Breast epithelium (tissue), 4 donors: ENCODE measurements around the gene SSTR1. TPM values are rescaled to one million over a fixed set of nuclear protein-coding genes. Genes with fewer than 3 reads are reported as not detected.

ENCODE experiments used
- DNase-seq, 2 donors: peaks; one replicate each; pipeline ENCODE4 v3.0.0-alpha.2; 2019; ENCODE audit warnings: low spot score in 2 of 2
- H3K27ac ChIP-seq, 2 donors: fragments of 200-600 bp; sonication (generic) in 1 of 2; one replicate each; pipeline ENCODE4 v1.5.1; 2016 to 2019; ENCODE audit warnings: mild to moderate bottlenecking in 1 of 2
- H3K27me3 ChIP-seq, 2 donors: fragments of 200-600 bp; sonication (generic) in 1 of 2; one replicate each; pipeline versions ENCODE4 v1.5.1 to v1.6.0; 2017 to 2019; ENCODE audit warnings: control low read depth in 1 of 2, mild to moderate bottlenecking in 1 of 2
- H3K36me3 ChIP-seq: fragments of 200-600 bp; one replicate; pipeline ENCODE4 v1.5.1; 2019
- H3K4me1 ChIP-seq, 2 donors: fragments of 200-600 bp; sonication (generic); one replicate each; pipeline ENCODE4 v1.5.1; 2016 to 2019; ENCODE audit warnings: control low read depth in 1 of 2
- H3K4me3 ChIP-seq, 3 donors: fragments of 200-600 bp; sonication (generic); 1 replicate in 2 of 3; 2 replicates in 1 of 3; pipeline ENCODE4 v1.5.1; 2016 to 2019; ENCODE audit warnings: mild to moderate bottlenecking in 3 of 3, moderate library complexity in 2 of 3
- H3K9me3 ChIP-seq, 2 donors: fragments of 200-600 bp; sonication (generic) in 1 of 2; one replicate each; pipeline ENCODE4 v1.5.1; 2016 to 2019; ENCODE audit warnings: control low read depth in 1 of 2
- CTCF ChIP-seq, 3 donors: fragments of 450-650 bp; IDR thresholded peaks; one replicate each; pipeline ENCODE4 v1.5.1; 2016 to 2017; ENCODE audit warnings: antibody characterized with exemption in 3 of 3, mild to moderate bottlenecking in 3 of 3, moderate library complexity in 3 of 3
- POLR2A ChIP-seq: fragments of 450-650 bp; IDR thresholded peaks from one replicate; pipeline ENCODE4 v1.6.1; 2016; ENCODE audit warnings: antibody characterized with exemption, mild to moderate bottlenecking, moderate library complexity
- POLR2AphosphoS5 ChIP-seq, 3 donors: sonication (generic); formaldehyde crosslinking; IDR thresholded peaks; one replicate each; pipeline ENCODE4 v1.6.1; 2017; ENCODE audit warnings: antibody characterized with exemption in 3 of 3
- intact Hi-C: fragments of 100-400 bp; cut with DNase I; formaldehyde crosslinking; loops from one replicate; pipeline ENCODE4 v1.15.1; 2023; ENCODE audit warnings: low total_unique reads
- total RNA-seq, 3 donors: library from RNA; depleted of rRNA; stranded (reverse); fragments of >200 nt; gene quantifications; one replicate each; pipeline ENCODE4 v1.1.0, GENCODE V29; 2016

The SSTR1 gene
- total RNA-seq, 3 donors from 2014 or later, result 0.16 to 0.33 (median 0.29) TPM

DNA sequence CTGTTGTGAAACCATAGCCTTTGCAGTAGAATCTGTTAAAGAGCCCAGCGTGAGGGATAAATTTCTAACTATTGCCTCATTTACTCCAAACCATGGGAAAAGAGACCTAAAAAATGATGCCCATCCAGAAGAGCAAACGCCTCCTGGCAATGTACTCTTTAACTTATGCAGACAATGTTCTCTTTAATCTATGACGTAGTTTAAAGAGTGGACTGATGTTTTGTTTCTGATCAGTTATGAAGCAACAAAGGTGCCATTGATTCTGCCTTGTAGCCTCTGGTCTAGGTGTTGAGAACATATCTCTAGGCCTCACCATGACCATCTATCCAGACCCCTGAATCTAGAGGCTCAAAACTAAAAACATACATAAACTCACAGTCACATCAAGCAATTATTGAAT lies 13.4 kb downstream of the SSTR1 start:
- no peaks in the 10 kb centered on the region for H3K27me3 ChIP-seq
- H3K36me3 ChIP-seq, result no peaks in the 10 kb centered on the region
- DNase-seq, result no peak
- no peaks in the 10 kb centered on the region for H3K9me3 ChIP-seq
- H3K4me1 ChIP-seq, result no peaks in the 10 kb centered on the region
- H3K27ac ChIP-seq, result no peak overlapping the region
- intact Hi-C loops, result no loop called here
- no peak for TF ChIP-seq CTCF (IDR thresholded peaks at IDR 0.05)
- no peak for TF ChIP-seq POLR2AphosphoS5 (IDR thresholded peaks at IDR 0.05)
- TF ChIP-seq POLR2A, result no peak
- no peak overlapping the region for H3K4me3 ChIP-seq

- Histone ChIP-seq H3K9me3 (no peaks in the 10 kb centered on the region), H3K27ac (no peak overlapping the region), H3K4me1 (no peaks in the 10 kb centered on the region), H3K36me3 (no peaks in the 10 kb centered on the region), H3K27me3 (no peaks in the 10 kb centered on the region), H3K4me3 (no peak overlapping the region)
- TF ChIP-seq CTCF (IDR thresholded peaks at IDR 0.05) (no peak), POLR2AphosphoS5 (IDR thresholded peaks at IDR 0.05) (no peak), POLR2A (no peak)
- DNase-seq, result no peak
- intact Hi-C loops, result no loop called here
These were observed 16.6 kb downstream of the SSTR1 start for GRCh38 chr14:38224338-38224737.

DNA sequence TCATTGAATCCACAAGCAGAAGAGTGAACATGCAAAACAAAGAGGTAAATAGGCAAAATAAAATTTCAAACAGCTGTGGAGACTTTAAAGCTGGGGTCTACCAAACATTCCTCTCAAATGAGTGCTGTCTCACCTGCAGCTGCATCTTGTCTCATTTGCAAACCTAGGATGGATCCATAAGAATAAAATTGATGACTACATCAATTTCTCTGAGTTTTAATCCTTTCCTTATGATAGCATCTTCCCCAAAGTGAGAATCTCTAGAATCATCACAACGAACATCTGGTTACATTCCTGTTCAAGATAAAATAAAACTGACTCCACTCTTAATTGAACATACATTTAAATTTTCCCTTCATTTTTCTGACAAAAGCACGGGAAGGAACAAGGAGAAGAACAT lies 18.2 kb downstream of the SSTR1 start:
- Histone ChIP-seq H3K27me3 (no peaks in the 10 kb centered on the region), H3K9me3 (no peaks in the 10 kb centered on the region), H3K4me3 (no peak overlapping the region), H3K4me1 (no peaks in the 10 kb centered on the region), H3K27ac (no peak overlapping the region), H3K36me3 (no peaks in the 10 kb centered on the region)
- DNase-seq, result no peak
- TF ChIP-seq POLR2AphosphoS5 (IDR thresholded peaks at IDR 0.05) (no peak), POLR2A (no peak), CTCF (IDR thresholded peaks at IDR 0.05) (no peak)
- intact Hi-C loops, result no loop called here

DNA sequence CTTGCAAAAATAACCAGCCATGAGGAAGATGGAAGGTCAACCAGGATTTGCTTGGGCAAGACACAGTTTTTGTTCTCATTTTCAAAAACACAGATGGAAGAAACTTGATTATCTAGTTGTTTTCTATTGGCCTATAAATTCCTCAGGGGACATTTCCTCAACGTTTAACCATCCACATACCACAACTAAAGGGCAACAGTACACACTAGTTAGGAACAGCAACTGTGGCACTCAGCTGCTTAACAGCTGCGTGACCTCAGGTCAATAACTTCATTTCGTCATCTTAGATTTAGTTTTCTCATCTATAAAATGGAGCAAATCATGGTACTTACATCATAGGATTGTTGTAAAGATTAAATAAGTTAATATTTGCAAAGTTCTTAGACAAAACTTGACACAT lies 18.7 kb downstream of the SSTR1 start:
- no peaks in the 10 kb centered on the region for H3K9me3 ChIP-seq
- no peaks in the 10 kb centered on the region for H3K4me1 ChIP-seq
- intact Hi-C loops, result no loop called here

DNA sequence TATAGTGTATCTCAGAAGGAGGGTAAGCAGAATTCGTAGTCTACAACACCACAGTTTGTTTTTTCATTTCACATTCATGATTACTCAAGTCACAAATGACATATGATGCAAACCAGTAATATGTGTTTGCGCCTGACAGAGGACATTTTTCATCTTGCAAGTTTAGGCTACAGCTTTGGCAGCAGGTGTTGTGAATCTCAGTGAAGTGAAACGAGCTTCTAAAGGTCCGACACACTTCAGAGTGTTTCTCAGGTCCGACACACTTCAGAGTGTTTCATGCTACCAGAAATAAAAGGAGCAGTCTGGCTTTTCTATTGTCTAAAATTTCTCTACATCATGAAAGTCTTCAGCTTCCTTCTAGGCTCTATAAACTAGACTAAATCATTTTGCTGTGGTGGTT lies 25.5 kb downstream of the SSTR1 start:
- no peak overlapping the region for H3K27ac ChIP-seq
- H3K36me3 ChIP-seq, result no peaks in the 10 kb centered on the region
- H3K4me1 ChIP-seq, result no peaks in the 10 kb centered on the region
- no peak overlapping the region for H3K4me3 ChIP-seq
- no peak for DNase-seq
- H3K9me3 ChIP-seq, result no peaks in the 10 kb centered on the region
- TF ChIP-seq POLR2AphosphoS5 (IDR thresholded peaks at IDR 0.05) (no peak), CTCF (IDR thresholded peaks at IDR 0.05) (no peak), POLR2A (no peak)
- no peaks in the 10 kb centered on the region for H3K27me3 ChIP-seq
- intact Hi-C loops, result no loop called here

More for the DNA sequence above, 18.7 kb downstream of the SSTR1 start:
- Histone ChIP-seq H3K4me3 (no peak overlapping the region), H3K27ac (no peak overlapping the region), H3K36me3 (no peaks in the 10 kb centered on the region), H3K27me3 (no peaks in the 10 kb centered on the region)
- no peak for DNase-seq
- TF ChIP-seq CTCF (IDR thresholded peaks at IDR 0.05), result no peak
- TF ChIP-seq POLR2AphosphoS5 (IDR thresholded peaks at IDR 0.05), result no peak
- no peak for TF ChIP-seq POLR2A
